ENCODE data around the gene EXTL1. TPM values are rescaled to one million over a fixed set of nuclear protein-coding genes. Genes with fewer than 3 reads are reported as not detected.

Gene EXTL1
- total and polyA plus RNA-seq, 2 of the 4 experiments (the other 2 are of a cell fraction) = 0.90 to 5.2 TPM

- dilution Hi-C loops (cut with HindIII; ENCODE audit: low sequenced_read_pairs, unreplicated experiment) (no loop called here), intact Hi-C loops (cut with micrococcal nuclease) (no loop called here), in situ Hi-C loops (cut with MboI; ENCODE audit: low sequenced_read_pairs) (no loop called here)
- BruUV-seq (replicated peaks) = no TSS peak
- Histone ChIP-seq H2BK5ac (ENCODE audit: low read depth, low read length, poor library complexity, severe bottlenecking) (no peak overlapping the region), H3K79me1 (ENCODE audit: low read depth in 1 of 2, low read length in 2 of 2) (no peaks in the 10 kb centered on the region), H3K14ac (replicated peaks; ENCODE audit: low read depth, low read length) (no peak overlapping the region), H4K91ac (ENCODE audit: insufficient read depth, low read depth, low read length) (no peak overlapping the region), H2BK15ac (ENCODE audit: low read depth, low read length) (no peak overlapping the region), H2AFZ (replicated peaks; ENCODE audit: low read length, poor library complexity) (no peak overlapping the region), H4K5ac (ENCODE audit: low read depth, low read length) (no peak overlapping the region), H2BK20ac (ENCODE audit: low read depth, low read length) (no peak overlapping the region), H3K4me2 (ENCODE audit: low read depth, low read length) (no peak overlapping the region), H3K27me3 (ENCODE audit: control insufficient read depth, insufficient read depth, low read length) (no peaks in the 10 kb centered on the region), H3K4ac (ENCODE audit: low read depth, low read length) (no peak overlapping the region), H3K9me3 (ENCODE audit: control insufficient read depth, insufficient read depth, low read length) (no peaks in the 10 kb centered on the region), H3K4me1 (ENCODE audit: control insufficient read depth, insufficient read depth, low read length) (no peaks in the 10 kb centered on the region), H3K27ac (ENCODE audit: insufficient read depth, low read length) (no peak overlapping the region), H3K23ac (ENCODE audit: low read depth, low read length) (no peak overlapping the region), H3K56ac (ENCODE audit: extremely low read depth, insufficient read depth, low read length) (no peak overlapping the region), H4K20me1 (ENCODE audit: insufficient read depth, low read length) (no peaks in the 10 kb centered on the region), H4K8ac (ENCODE audit: low read depth in 2 of 2, low read length in 2 of 2) (no peak overlapping the region), H3K9ac (ENCODE audit: low read depth, low read length) (no peak overlapping the region), H2AK5ac (ENCODE audit: low read depth, low read length) (no peak overlapping the region), H3K18ac (ENCODE audit: low read depth, low read length) (no peak overlapping the region), H3K36me3 (ENCODE audit: control insufficient read depth, insufficient read depth, low read length) (peaks cover 36% of the 10 kb centered on the region), H2BK120ac (ENCODE audit: low read depth, low read length) (no peak overlapping the region), H3K4me3 (ENCODE audit: insufficient read depth, low read depth, low read length) (no peak overlapping the region), H2AK9ac (replicated peaks; ENCODE audit: low read depth, low read length, poor library complexity) (no peak overlapping the region), H3K9me1 (ENCODE audit: insufficient read depth, low read length) (0 out of 2 replicates have a peak, but pooled peaks cover 4% of the 10 kb centered on the region)
- WGBS, 2 experiments (ENCODE audit: extremely low coverage in 2 of 2, insufficient read length in 1 of 2) = 100% methylated on average over 2 of the region's 5 CpGs; no CpG with 5 or more reads in 1 of the 2 experiments
- POLR2A ChIA-PET (ENCODE audit: unreplicated experiment) = no interaction called here
- CTCF ChIA-PET = no interaction called here
- no peak for DNase-seq
- TF ChIP-seq NFE2L2 (IDR thresholded peaks at IDR 0.05; ENCODE audit: low read depth, low read length) (no peak), RCOR1 (IDR thresholded peaks at IDR 0.05; ENCODE audit: insufficient replicate concordance, low read length) (no peak), MXI1 (IDR thresholded peaks at IDR 0.05; ENCODE audit: borderline replicate concordance, low read depth, low read length) (no peak), CHD1 (IDR thresholded peaks at IDR 0.05; ENCODE audit: low read depth, low read length) (no peak), RFX5 (IDR thresholded peaks at IDR 0.05; ENCODE audit: low read depth, low read length) (no peak), USF2 (IDR thresholded peaks at IDR 0.05; ENCODE audit: low read depth, low read length) (no peak), SMC3 (IDR thresholded peaks at IDR 0.05; ENCODE audit: low read depth, low read length) (no peak), RAD21 (IDR thresholded peaks at IDR 0.05; ENCODE audit: low read length) (no peak), CTCF (conservative IDR thresholded peaks at IDR 0.05; ENCODE audit: low read depth, low read length) (no peak), MAZ (IDR thresholded peaks at IDR 0.05; ENCODE audit: borderline replicate concordance, low read depth, low read length) (no peak), FOS (IDR thresholded peaks at IDR 0.05; ENCODE audit: low read depth, low read length) (no peak), ELK1 (IDR thresholded peaks at IDR 0.05; ENCODE audit: borderline replicate concordance, low read depth, low read length) (no peak), CEBPB (IDR thresholded peaks at IDR 0.05; ENCODE audit: low read depth, low read length) (no peak), BHLHE40 (IDR thresholded peaks at IDR 0.05; ENCODE audit: low read depth, low read length) (no peak), POLR2A (IDR thresholded peaks at IDR 0.05; ENCODE audit: low read depth, low read length) (no peak), MAFK (IDR thresholded peaks at IDR 0.05; ENCODE audit: low read depth, low read length) (no peak)
- ATAC-seq (ENCODE audit: low read depth) = no peak
These were observed 43.8 kb upstream of the EXTL1 start for GRCh38 chr1:25977801-25978200.

All from IMR-90 (cell line).